GM08714 (cell line): Measurements from ENCODE around the gene AHRR.
A peak's percentile ranks its signal among the peaks of the same experiment; 100 is the strongest.
"Not testable (repeated sequence)": the region's sequence is repeated elsewhere in the genome, so short reads cannot be mapped to it uniquely, and the experiment has no call there.

Source experiments
- H3K4me3 ChIP-seq: fragments of 200-500 bp; sonication (Bioruptor generic); 2 replicates; pipeline ENCODE4 v1.5.1; 2014; ENCODE audit warnings: mild to moderate bottlenecking, low read length, inconsistent platforms
- ZNF274 ChIP-seq: IDR thresholded peaks from 2 replicates; pipeline ENCODE4 v1.6.1; 2012; ENCODE audit warnings: mild to moderate bottlenecking, low read depth, low read length

AHRR gene

GRCh38 chr5:321230-321725, at the start of gene AHRR:
TSS of gene AHRR (plus strand) at chr5:321714. CDS start at chr5:343903, 22,189 bp downstream.
- no peak for TF ChIP-seq ZNF274
- peak within 1 kb of the TSS; percentile 85 for H3K4me3 ChIP-seq

- peak overlapping the region; percentile 80 for H3K4me3 ChIP-seq
These were observed 49.7 kb upstream of the AHRR start for GRCh38 chr5:271828-272167.

DNA sequence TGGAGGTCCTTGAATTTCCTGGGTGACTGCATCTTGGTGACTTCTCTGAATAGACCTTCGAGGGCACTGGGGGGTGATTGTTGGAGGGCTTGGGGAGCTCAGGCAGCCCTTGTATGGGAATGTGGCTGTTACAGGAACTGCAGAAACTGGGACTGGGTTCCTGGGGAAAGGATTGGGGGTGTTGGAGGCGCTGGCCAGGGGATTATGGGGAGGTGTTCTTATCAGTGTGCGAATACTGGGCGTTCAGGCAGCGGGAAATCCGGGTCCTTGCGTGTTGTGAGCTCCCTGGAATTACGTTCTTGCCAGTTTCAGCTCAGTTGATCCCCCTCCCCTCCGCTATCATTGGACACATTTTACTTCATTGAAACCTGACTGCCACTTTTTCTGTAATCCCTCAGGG, 48.4 kb upstream of the AHRR start:
- H3K4me3 ChIP-seq = peak overlapping the region; percentile 61; the same call in 1 of the 2 replicates

GRCh38 chr5:273491-273890, 48.0 kb upstream of the AHRR start:
- H3K4me3 ChIP-seq = peak overlapping the region; percentile 61; the same call in 1 of the 2 replicates

GRCh38 chr5:274346-274745, 47.2 kb upstream of the AHRR start:
- H3K4me3 ChIP-seq = not testable (repeated sequence)

- no peak overlapping the region for H3K4me3 ChIP-seq
- no peak for TF ChIP-seq ZNF274
These were observed 42.9 kb upstream of the AHRR start for GRCh38 chr5:278646-279045.

DNA sequence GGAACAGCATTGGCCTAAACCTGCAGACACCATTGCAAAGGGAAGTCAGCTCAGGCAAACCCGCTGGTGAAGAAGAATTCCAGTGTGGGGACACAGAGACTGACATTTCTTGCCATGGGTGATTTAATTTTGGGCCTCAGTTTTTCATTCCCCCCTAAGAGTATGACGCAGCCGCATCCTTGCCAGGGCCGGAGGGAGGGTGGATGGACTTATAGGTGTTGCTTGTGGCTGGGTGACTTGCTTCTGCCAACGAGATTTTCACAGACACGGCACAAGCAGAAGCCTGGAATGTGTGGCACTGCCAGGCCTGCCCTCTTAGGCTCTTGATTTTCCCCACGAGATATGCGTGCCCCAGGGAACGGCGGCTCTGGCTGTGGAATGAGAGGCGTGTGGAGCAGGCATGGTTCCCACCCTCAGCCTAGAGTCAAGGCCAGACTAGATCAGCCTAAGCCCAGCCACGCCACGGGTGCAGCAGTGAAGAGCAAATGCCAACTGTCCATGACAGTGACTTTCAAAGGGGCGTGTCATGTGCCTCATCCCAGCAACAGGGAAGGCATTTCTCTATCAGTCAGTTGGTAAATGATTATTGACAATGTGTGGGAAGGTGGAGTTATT, 42.4 kb upstream of the AHRR start:
- H3K4me3 ChIP-seq = not testable (repeated sequence)

GRCh38 chr5:285991-286557, 35.4 kb upstream of the AHRR start:
- no peak for TF ChIP-seq ZNF274
- no peak overlapping the region for H3K4me3 ChIP-seq

DNA sequence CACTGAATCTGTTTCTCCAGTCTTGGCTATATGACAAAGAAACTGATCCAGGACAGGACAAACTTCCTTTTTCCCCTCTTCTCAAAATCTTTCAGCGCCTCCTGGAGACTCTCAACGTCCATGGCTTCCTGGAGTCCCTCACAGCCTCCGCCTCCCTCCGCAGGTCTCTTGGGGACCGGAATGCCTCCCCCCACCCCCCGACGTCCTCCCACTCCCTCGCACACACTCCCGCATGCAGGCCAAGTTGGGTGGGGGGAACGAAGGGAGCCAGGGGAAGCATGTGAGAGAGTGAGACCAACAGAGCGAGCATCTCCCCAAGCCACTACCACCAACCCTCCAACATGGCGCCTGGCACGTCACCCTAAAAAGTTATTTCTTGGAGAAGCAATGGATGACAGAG, 31.3 kb upstream of the AHRR start:
- not testable (repeated sequence) for H3K4me3 ChIP-seq

- H3K4me3 ChIP-seq = not testable (repeated sequence)
These were observed 30.2 kb upstream of the AHRR start for GRCh38 chr5:291345-291744.

DNA sequence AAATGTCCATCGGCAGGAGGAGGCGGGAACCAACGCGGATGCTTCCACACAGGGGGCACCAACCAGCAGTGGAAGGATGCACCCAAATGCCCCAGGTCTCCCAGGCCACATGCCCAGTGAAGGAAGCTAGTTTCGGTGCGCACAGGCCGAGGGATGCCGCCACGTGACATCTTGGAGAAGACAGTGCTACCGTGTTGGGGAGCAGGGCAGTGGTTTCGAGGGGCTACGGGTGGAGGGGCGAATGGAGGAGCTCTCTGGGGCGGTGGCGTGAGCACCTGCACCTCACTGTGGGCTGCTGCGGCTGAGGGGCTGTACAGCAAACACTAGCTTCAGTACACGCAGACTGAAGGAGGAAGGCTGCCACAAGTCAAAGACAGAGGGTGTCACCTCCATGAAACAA, 26.7 kb upstream of the AHRR start:
- H3K4me3 ChIP-seq = not testable (repeated sequence)

- not testable (repeated sequence) for H3K4me3 ChIP-seq
These were observed 25.3 kb upstream of the AHRR start for GRCh38 chr5:296207-296606.

DNA sequence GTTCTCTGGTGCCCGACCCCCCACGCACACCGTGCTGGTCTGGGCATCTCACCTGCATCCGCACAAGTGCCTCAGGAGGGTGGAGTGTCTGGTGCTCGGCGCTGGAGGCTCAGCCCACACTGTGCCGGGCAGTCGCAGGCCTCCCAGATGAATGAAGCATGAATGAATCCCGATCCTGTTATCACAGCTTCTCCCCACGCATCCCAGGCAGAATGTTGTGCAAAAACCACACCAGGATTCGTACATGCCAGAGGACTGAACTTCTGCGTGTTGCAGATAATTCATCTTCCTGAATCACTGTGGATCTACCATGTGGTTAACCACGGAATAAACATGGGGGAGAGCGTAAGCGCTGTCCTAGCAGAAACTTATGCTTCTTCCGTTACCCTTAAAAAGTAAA, 24.6 kb upstream of the AHRR start:
- not testable (repeated sequence) for H3K4me3 ChIP-seq

DNA sequence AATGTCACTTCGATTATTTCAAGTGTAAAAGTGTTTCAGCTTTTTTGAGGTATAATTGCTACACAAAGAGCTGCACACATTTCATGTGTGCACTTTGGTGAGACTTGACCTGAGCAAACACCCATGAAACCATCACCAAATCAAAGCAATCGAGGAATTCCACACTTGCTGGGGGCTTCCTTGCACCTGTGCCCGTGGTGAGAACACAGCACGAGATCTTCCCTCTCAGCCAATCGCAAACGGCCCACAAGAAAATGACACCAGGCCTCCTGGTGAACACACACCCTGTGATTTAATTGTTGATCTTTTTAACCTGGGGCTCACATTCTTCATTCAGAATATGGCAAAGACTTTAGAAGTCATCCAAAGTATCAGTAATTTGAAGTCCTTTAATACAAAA, 24.1 kb upstream of the AHRR start:
- not testable (repeated sequence) for H3K4me3 ChIP-seq

GRCh38 chr5:297991-298736, 23.4 kb upstream of the AHRR start:
- not testable (repeated sequence) for H3K4me3 ChIP-seq

DNA sequence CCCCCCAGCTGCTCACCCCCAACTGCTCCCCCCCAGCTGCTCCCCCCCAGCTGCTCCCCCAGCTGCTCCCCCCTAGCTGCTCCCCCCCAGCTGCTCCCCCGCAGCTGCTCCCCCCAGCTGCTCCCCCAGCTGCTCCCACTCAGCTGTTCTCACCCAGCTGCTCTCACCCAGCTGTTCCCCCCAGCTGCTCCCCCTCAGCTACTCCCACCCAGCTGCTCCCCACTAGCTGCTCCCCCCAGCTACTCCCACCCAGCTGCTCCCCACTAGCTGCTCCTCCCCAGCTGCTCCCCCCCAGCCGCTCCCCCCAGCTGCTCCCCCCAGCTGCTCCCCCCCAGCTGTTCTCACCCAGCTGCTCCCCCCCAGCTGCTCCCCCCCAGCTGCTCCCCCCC, 22.8 kb upstream of the AHRR start:
- no peak for TF ChIP-seq ZNF274
- no peak overlapping the region for H3K4me3 ChIP-seq

DNA sequence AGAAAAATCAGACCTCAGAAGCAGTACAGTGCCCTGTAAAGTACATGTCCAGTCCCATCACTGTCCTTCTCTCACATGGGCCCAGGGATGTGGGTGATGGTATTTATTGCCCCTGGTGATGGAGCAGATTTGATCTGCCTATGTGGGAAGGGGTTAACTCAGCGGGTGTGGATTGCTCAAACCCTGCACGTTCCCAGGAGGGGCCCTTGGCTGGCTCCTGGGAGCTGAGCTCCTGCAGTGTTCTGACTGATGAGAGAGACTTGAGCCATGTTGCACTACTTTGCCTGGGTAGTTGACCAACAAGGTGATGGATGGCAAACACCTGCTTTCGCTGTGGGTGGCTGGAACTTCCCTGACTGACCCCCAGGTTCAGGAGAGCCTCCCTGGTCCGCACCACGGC, 21.6 kb upstream of the AHRR start:
- H3K4me3 ChIP-seq = not testable (repeated sequence)

DNA sequence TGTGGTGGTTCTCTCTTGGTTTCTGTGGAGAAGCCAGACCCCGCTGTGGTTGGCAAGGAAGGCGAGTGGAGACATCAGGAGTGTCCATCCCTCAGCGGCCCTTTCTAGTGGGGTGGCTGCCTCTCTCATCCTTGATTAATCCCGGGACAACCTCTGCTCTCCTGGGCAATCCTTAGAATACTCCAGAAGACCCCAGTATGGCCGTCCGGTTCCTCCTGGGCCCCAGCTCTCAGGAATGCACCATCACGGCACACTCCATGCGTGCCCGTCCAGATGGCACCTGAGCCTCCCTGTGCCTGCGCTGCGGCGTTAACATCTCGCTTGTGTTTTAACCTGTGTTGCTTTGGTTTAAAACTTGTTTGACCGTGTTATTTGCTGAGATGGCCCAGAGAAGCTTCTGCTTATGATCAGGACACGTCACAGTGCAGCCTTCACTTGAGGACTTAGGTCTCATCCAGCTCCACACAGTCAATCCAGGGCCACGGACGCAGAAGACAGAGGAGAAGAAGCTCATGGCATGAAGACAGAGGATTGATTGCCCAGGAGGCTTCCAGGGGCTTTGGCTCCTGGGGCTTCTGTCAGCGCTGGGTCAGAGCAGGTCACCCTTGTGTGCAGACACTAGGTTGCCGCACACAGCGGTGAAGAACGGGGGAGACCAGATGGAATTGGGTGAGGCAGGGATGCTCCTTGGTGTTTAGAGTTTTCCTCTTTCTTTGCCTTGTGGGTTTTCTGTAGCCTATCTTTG, 20.7 kb upstream of the AHRR start:
- not testable (repeated sequence) for H3K4me3 ChIP-seq

- H3K4me3 ChIP-seq = not testable (repeated sequence)
These were observed 19.1 kb upstream of the AHRR start for GRCh38 chr5:302416-302815.
